Nephron (organoid): ENCODE measurements around the gene TMEM219.

Experiments used
- H3K27ac Mint-ChIP-seq, 3 experiments: 2 replicates each; pipeline ENCODE4 v1.8.0; 2020; ENCODE audit warnings: mixed read lengths in 3 of 3, mild to moderate bottlenecking in 2 of 3, moderate library complexity in 1 of 3
- H3K27me3 Mint-ChIP-seq: 2 replicates; pipeline ENCODE4 v1.8.0; 2021; ENCODE audit warnings: low read depth, mild to moderate bottlenecking, moderate library complexity, mixed read lengths
- H3K36me3 Mint-ChIP-seq: 2 replicates; pipeline ENCODE4 v1.8.0; 2020; ENCODE audit warnings: low read depth, mixed read lengths
- H3K4me1 Mint-ChIP-seq: 2 replicates; pipeline ENCODE4 v1.8.0; 2020; ENCODE audit warnings: mixed read lengths
- H3K4me3 Mint-ChIP-seq, 3 experiments: 2 replicates each; pipeline ENCODE4 v1.8.0; 2020; ENCODE audit warnings: mild to moderate bottlenecking in 3 of 3, mixed read lengths in 3 of 3, moderate library complexity in 2 of 3
- H3K9me3 Mint-ChIP-seq: 2 replicates; pipeline ENCODE4 v1.8.0; 2020; ENCODE audit warnings: mixed read lengths
- TF ChIP-seq, protein P1 (sequence below), 3 experiments: fragments of 200-600 bp; sonication (generic); IDR thresholded peaks; one replicate each; pipeline ENCODE4 v1.5.0; 2021; ENCODE audit warnings: antibody characterized with exemption in 3 of 3; ENCODE audit not compliant: unreplicated experiment in 3 of 3

Gene TMEM219

DNA sequence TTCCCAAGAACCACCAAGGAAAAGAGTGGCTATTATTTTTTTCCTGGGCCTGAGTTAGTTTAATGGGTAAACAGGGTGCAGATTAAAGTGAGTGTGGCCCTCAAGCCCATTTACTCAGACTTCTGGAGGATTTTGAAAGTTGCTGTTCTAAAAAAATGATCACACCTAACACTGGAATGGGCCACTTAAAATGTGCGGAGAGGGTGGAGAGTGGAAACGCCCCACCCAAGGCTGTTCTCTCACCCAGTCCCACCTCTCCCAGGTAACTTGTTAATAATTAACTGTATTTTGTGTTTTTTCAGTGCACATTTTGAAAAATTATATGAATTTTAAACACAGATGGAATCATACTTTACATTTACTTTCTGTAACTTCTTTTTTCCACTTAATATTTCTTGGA is 28.2 kb downstream of the TMEM219 start:
- Mint-ChIP-seq H3K4me1 (peaks cover 8% of the 10 kb centered on the region), H3K27ac (peak overlapping the region in 1 of 3 experiments; percentile 20), H3K9me3 (no peaks in the 10 kb centered on the region), H3K4me3 (no peak overlapping the region), H3K27me3 (no peaks in the 10 kb centered on the region), H3K36me3 (peaks cover 49% of the 10 kb centered on the region)
- TF ChIP-seq, protein P1, sequence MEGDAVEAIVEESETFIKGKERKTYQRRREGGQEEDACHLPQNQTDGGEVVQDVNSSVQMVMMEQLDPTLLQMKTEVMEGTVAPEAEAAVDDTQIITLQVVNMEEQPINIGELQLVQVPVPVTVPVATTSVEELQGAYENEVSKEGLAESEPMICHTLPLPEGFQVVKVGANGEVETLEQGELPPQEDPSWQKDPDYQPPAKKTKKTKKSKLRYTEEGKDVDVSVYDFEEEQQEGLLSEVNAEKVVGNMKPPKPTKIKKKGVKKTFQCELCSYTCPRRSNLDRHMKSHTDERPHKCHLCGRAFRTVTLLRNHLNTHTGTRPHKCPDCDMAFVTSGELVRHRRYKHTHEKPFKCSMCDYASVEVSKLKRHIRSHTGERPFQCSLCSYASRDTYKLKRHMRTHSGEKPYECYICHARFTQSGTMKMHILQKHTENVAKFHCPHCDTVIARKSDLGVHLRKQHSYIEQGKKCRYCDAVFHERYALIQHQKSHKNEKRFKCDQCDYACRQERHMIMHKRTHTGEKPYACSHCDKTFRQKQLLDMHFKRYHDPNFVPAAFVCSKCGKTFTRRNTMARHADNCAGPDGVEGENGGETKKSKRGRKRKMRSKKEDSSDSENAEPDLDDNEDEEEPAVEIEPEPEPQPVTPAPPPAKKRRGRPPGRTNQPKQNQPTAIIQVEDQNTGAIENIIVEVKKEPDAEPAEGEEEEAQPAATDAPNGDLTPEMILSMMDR (IDR thresholded peaks at IDR 0.05; ENCODE audit: unreplicated experiment in 3 of 3): no peak

DNA sequence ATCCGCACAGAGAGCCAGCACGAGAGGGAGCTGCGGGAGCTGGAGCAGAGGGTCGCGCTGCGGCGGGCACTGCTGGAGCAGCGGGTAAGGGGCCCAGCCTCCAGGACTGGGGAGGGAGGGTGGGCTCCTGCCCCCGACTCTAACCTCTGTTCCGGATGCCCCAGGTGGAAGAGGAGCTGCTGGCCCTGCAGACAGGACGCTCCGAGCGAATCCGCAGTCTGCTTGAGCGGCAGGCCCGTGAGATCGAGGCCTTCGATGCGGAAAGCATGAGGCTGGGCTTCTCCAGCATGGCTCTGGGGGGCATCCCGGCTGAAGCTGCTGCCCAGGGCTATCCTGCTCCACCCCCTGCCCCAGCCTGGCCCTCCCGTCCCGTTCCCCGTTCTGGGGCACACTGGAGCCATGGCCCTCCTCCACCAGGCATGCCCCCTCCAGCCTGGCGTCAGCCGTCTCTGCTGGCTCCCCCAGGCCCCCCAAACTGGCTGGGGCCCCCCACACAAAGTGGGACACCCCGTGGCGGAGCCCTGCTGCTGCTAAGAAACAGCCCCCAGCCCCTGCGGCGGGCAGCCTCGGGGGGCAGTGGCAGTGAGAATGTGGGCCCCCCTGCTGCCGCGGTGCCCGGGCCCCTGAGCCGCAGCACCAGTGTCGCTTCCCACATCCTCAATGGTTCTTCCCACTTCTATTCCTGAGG is 29.1 kb downstream of the TMEM219 start:
- H3K36me3 Mint-ChIP-seq: peaks cover 42% of the 10 kb centered on the region
- H3K4me3 Mint-ChIP-seq: no peak overlapping the region
- no peak overlapping the region for H3K27ac Mint-ChIP-seq
- H3K27me3 Mint-ChIP-seq: no peaks in the 10 kb centered on the region
- TF ChIP-seq, protein P1 (IDR thresholded peaks at IDR 0.05; ENCODE audit: unreplicated experiment in 3 of 3): no peak
- peaks cover 15% of the 10 kb centered on the region for H3K4me1 Mint-ChIP-seq
- no peaks in the 10 kb centered on the region for H3K9me3 Mint-ChIP-seq

DNA sequence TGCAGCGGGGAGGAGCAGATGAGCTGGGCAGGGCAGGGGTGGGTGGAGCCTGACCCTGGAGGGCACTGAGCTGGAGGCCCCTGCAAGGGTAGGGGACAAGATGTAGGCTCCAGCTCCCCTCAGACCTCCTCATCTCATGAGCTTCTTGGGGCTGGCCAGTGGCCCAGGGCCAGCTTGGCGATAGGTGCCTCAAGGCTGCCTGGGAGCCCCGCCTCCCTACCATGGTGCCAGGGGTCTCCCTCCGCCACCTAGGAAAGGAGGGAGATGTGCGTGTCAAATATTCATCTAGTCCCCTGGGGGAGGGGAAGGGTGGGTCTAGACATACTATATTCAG is 29.7 kb downstream of the TMEM219 start:
- Mint-ChIP-seq H3K4me1 (peaks cover 19% of the 10 kb centered on the region), H3K36me3 (peaks cover 38% of the 10 kb centered on the region), H3K27ac (no peak overlapping the region), H3K27me3 (no peaks in the 10 kb centered on the region), H3K9me3 (no peaks in the 10 kb centered on the region), H3K4me3 (no peak overlapping the region)
- TF ChIP-seq, protein P1 (IDR thresholded peaks at IDR 0.05; ENCODE audit: unreplicated experiment in 3 of 3): no peak

DNA sequence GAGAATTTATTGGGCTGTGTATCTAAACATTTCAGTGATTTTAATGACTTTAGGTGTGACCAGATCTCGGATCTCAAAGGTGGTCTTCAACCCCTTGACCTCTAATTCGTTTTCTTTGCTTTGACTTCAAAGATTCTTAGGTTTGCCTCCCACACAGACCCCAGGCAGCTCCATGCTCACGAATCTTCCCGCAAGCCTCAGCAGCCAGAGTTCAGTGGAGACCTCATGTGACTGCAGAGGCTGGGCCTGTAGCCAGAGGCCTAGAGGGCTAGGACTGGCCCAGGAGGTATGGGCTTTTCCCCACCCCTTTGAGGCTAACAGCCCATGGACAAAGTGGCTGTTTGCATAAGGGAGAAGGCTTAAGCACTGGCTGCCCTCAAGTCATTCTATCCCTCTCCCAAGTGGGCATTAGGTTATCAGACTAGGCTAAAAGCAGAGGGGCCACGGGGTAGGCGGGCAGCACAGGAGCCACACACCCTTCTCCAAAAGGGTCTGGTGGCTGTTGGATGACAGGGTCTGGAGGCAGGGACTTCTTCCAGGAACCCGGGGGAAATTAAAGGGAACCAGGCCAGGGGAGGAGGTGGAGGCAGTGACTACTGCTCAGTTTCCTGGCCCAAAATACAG is 30.6 kb downstream of the TMEM219 start:
- Mint-ChIP-seq H3K27me3 (no peaks in the 10 kb centered on the region), H3K27ac (peak overlapping the region in 2 of 3 experiments; percentile 35 to 49), H3K4me1 (peaks cover 24% of the 10 kb centered on the region), H3K4me3 (peak overlapping the region; percentile 59 to 80 (median 60)), H3K36me3 (peaks cover 39% of the 10 kb centered on the region), H3K9me3 (no peaks in the 10 kb centered on the region)
- TF ChIP-seq, protein P1 (IDR thresholded peaks at IDR 0.05; ENCODE audit: unreplicated experiment in 3 of 3): no peak

DNA sequence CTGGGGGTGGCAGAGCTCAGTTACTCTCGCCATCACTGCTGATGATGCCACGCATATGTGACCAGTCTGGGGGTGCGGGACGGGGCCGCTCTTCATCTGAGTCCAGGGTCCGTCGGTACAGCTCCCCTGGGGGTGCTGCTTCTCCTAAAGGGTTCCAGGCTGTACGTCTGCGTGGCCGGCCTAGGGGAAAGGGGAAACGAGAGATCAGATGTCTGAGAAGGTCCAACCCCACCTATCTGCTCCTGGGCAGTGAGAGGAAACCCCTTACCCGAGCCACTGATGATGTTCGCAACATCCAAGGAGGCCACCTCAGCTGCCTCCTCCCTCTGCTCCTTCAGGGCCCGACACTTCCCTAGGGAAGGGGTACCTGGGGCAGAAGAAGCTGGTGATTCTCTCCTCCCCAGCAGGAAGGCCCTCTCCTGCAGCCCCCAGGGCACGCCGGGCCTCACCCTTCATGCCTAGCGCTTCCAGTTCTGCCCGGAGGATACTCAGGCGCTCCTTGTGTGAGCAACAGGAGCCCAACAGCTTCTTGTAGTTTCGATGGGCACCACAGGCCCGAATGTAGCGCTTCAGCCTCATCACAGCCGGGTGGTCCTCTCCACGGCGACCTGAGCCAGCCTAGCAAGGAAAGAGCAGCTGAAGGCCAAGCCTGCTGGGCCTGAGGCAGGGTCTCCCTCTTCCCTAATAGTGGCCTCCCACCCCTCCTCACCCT is 31.5 kb downstream of the TMEM219 start:
- TF ChIP-seq, protein P1 (IDR thresholded peaks at IDR 0.05; ENCODE audit: unreplicated experiment in 3 of 3): no peak
- Mint-ChIP-seq H3K4me1 (peaks cover 24% of the 10 kb centered on the region), H3K27me3 (no peaks in the 10 kb centered on the region), H3K4me3 (peak overlapping the region; percentile 60 to 98 (median 80)), H3K36me3 (peaks cover 36% of the 10 kb centered on the region), H3K9me3 (no peaks in the 10 kb centered on the region), H3K27ac (no peak overlapping the region)
